H4 (cell line): ENCODE data around the gene HSDL2. TPM values are rescaled to one million over a fixed set of nuclear protein-coding genes. Genes with fewer than 3 reads are reported as not detected.
"Not testable (repeated sequence)": the region's sequence is repeated elsewhere in the genome, so short reads cannot be mapped to it uniquely, and the experiment has no call there.

ENCODE experiments used
- DNase-seq: peaks from one replicate; pipeline ENCODE4 v3.0.0-alpha.2; 2015; ENCODE audit warnings: low spot score
- total RNA-seq: library from RNA; depleted of rRNA; stranded (reverse); fragments of >200 nt; shearing (Covaris generic); gene quantifications from 2 replicates; pipeline ENCODE4 v1.2.3, GENCODE V29; 2014

HSDL2 gene
- total RNA-seq, 1 experiment from 2014 or later = 45.6 TPM

DNA sequence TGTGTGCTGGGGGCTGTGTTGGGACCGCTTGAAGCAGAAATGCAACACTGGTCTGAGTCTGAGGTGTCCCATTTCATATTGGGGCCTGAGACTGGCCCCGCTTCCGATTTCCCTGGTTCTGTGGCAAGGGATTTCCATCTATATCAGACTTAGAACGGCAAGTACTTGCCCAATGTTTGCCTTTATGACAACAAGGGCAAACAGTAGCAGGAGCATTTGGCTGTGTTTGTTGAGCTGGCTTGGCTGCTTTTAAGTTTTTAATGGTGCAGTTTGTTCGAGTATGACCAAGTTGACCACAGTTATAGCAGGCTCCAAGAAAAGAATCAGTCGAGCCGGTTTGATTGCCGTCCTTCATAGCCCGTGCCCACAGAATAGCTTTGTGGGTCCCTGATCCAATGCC, 17.0 kb downstream of the HSDL2 start:
- no peak for DNase-seq

- DNase-seq = no peak
Observed at GRCh38 chr9:112401175-112401815, 21.4 kb downstream of the HSDL2 start.

- DNase-seq = no peak
Observed at GRCh38 chr9:112403614-112404201, 23.8 kb downstream of the HSDL2 start.

GRCh38 chr9:112404508-112404932, 24.6 kb downstream of the HSDL2 start:
- DNase-seq = no peak

DNA sequence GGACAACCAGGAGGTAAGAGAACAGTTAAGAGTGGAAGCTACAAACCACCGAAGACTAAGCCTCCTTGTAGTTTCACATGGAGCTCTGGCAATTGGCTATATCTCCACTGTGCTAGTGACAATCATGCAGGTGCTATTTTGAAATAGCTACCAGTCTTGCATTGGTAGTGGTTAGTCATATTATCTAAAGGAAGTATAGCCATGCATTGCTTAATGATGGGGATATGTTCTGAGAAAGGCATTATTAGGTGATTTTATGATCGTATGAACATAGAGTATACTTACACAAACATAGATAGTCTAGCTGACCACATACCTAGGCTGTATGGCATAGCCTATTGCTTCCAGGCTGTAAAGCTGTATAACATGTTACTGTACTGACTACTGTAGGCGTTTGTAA, 28.4 kb downstream of the HSDL2 start:
- DNase-seq = no peak

- DNase-seq = no peak
Observed at GRCh38 chr9:112408819-112409218, 28.9 kb downstream of the HSDL2 start.

GRCh38 chr9:112409758-112410157, 29.9 kb downstream of the HSDL2 start:
- DNase-seq = no peak

GRCh38 chr9:112411626-112412027, 31.7 kb downstream of the HSDL2 start:
- no peak for DNase-seq

DNA sequence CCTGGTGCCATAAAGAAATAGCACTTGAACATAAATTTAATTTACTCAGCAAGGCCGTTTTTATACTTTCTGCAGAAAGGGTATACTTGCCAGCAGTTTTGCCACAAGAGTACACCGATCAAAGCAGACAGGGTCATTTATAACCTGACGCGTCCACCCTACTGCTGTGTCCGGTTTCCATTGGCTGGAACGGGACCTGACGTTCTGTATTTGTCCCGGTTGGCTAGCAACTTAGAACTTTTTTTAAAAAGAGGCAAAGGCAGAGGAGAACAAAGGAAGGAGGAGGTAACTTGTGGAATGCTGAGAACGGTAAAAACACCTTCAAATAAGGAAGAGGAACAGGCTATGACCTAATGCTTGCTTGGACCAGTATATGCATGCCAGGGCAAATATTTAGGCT, 33.8 kb downstream of the HSDL2 start:
- DNase-seq = not testable (repeated sequence)

DNA sequence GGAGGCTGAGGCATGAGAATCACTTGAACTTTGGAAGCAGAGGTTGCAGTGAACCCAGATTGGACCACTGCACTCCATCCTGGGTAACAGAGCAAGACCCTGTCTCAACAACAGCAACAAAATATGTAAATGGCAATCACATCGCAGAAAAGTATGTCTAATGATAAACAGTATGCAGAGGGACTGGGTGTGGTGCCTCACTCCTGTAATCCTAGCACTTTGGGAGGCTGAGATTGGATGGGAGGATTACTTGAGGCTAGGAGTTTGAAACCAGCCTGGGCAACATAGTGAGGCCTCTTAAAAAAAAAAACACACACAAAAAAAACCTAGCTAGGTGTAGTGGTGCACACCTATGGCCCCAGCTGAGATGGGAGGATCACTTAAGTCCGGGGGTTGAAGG, 40.3 kb downstream of the HSDL2 start:
- no peak for DNase-seq

DNA sequence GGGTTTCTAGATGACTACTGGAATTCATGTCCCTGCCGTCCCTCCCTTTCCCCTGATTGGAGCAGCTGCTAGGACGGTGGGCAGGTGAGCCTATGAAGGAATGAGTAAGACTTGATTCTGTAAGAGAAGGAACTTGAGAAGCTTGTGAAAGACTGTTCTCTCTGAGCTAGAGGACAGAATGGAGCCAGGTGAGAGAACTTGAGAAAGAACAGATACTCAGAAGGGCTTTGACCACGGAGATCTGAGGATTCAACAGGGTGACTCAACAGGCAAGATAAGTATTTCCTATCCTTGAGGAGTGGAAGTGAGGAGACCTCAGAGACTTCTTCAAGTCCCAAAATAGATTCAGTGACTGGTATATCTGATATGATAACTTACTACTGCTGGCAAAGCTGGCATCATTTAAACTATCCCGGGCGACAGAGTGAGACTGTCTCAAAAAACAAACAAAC, 41.9 kb downstream of the HSDL2 start:
- DNase-seq = no peak

DNA sequence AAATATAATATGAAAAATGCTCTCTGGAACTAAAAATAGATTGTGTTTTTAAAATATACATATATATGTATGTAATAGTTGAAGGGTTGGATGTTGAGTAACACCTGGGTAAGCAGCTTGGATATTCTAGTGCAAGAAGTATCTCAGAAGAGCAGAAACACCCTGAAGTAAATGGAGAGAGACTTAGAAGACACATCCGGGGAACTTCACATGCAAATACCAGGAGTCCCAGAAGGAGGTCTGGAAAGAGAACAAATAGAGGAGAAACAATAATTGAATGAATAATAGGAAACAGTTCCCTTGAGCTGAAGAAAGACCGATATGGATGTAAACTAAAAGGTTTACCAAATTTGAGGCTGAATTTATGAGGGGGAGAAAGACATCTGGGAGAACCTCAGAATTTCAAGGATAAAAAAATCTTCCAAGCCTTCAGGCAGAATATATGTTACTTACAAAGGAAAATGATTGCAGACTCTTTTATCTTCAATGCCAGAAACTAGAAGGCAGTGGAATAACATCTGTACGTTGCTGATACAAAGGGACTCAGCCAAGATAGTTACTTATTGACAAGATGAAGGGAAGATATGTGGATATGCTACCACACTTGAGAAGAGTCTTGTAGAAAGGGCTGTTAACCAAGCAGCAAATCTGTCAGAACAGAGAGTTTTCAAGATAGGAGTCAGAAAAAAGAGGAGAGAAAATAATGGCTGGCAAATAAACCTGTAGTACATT, 42.7 kb downstream of the HSDL2 start:
- no peak for DNase-seq

DNA sequence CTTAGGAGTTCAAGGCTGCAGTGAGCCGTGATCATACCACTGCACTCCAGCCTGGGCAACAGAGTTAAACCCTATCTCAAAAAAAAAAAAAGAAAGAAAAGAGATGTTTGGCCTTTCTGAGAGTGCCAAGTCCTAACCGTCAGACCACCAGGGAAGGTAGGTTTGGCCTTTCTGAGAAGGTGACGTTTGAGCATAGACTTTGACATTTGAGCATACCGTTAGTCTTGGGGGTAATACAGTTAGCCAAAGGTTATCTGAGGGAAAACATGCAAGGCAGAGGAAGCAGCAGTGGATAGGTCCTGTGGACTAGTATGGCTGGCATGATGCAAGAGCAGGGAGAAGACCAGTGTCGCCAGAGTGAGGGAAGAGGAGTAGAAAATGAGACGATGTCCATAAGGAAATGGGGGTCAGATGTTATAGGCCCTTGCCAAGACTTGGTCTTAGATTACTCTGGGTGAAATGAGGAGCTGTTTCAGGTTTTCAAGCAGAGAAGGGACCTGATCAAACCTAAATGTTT, 50.2 kb downstream of the HSDL2 start:
- DNase-seq = no peak

GRCh38 chr9:112433499-112434392, 53.8 kb downstream of the HSDL2 start:
- DNase-seq = no peak

- no peak for DNase-seq
Observed at GRCh38 chr9:112434487-112434886, 54.6 kb downstream of the HSDL2 start.

DNA sequence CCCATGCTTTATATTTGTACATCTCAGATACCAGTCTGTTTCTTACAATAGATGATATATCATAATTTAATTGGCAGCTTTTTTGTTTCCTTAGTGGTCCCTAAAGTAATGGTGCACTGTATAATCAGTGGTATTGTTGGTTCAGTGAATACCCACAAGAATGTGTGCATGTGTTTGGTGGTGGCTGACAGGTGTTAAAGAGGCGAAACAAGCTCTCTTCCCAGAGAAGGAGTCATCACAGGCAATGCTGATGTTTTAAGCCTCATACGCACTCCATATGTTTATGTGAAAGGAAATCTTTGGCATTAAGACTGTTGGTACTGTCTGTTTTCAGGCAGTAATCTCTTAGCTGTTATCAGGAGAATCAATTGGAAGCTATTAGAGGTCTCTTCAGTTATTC, 57.5 kb downstream of the HSDL2 start:
- no peak for DNase-seq

DNA sequence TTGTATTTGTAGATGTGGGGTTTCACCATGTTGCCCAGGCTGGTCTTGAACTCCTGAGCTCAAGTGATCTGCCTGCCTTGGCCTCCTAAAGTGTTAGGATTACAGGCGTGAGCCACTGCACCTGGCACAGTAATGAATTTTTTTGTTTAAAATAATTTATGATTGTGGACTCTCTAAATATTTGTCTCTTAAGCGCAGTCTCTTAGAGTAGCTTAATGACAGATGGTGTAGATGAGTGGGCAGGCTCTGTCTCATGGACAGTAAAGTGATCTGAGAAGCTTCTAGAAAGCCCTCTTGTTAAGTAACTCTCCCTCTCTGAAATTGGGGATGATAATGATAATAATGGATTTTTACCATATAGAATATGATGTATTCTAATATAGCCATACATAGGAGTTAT, 59.3 kb downstream of the HSDL2 start:
- no peak for DNase-seq

DNA sequence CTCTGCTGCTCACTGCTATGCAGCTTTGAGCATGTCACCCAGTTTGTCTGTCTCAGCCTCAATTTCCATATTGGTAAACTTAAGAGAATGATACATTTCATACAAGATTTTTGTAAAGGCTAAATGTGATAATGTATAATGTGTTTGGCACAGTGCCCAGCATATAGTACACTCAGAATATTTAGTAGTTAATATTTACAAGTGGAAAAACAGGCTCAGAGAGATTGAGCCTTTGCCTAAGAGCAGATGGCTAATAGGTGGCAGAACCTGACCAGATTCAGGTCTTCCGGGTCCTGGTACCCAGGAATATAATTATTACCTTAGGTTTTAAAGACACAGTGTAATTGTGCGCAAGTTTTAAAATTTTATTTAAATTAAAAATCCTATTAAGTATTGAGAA, 59.9 kb downstream of the HSDL2 start:
- DNase-seq = no peak

GRCh38 chr9:112443200-112443599, 63.3 kb downstream of the HSDL2 start:
- DNase-seq = no peak

DNA sequence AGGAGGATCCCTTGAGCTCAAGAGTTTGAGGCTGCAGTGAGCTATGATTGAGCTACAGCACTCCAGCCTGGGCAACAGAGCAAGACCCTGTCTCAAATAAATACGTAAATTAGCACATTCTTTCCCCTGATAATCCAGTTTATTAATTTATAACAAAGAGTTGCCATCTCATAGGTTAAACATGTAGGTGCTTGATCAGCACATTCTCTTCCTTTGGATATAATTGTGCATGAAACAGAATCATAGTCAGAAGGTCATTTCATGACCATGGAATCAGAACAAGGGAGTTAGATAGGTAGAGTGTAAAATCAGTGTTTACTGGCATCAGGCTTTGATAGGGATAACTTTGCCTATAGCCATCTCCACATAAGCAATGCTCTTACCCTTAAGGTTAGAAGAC, 63.7 kb downstream of the HSDL2 start:
- DNase-seq = no peak

DNA sequence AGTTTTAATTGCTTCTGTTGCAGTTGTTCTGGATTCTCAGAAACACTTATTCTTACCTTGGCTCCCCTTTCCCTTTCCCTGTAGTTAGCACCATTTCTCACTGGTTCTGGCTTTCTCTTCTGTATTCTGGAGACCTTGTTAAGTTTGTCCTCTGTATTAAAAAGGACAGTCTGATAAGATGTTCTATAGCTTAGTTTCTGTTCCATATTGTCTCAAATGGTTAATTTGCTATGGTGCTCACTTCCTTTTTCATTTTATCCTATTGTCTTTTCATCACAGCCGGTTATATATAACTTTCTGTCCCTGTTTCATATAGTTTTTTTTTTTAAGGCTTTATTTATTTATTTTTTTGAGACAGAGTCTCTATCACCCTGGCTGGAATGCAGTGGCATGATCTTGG, 65.3 kb downstream of the HSDL2 start:
- DNase-seq = no peak

GRCh38 chr9:112446080-112446479, 66.2 kb downstream of the HSDL2 start:
- no peak for DNase-seq
